ENCODE measurements around the gene UBL4A. TPM values are rescaled to one million over a fixed set of nuclear protein-coding genes. Genes with fewer than 3 reads are reported as not detected.

The UBL4A gene
- total and polyA plus RNA-seq, 3 experiments from 2014 or later, result 55.3 to 64.3 (median 58.9) TPM

DNA sequence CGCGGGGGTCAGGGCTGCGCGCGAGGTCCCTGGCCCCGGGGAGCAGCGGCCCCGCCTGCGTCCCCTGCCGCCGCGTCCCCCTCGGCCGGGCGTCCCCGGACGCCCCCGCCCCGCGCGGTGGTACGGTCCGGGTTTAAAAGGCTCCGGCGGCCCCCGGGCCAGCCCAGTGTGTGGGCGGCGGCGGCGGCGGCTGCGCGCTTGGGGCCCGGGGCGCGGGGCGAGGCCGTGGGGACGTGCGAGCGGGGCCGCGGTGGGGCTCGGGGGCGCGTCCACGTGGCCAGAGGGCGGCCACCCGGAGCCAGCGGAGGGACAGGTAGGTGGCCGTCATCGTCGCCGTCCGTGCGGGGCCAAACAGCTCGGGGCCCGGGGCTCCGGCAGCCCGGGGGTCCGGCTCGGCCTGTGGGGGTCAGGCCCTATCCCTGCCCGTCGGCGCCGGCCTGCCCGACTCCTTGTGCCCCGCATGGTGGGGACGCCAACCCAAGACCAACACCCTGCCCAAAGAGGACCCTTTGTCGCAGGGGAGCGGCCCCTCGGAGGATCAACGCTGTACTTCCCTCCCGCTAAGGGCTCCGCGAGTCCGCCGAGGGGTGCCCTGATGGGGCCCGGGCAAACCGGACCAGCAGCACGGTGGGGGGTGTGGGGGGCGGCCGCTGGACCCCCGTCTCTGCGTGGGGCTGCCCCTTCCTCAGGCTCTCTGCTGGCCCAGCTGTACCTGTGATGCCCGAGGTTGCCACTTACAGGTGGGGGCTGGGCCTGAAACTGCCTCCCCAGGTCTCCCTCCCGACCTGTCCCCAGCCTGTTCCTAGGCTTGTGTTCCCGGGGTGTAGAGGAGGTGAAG, 28.1 kb downstream of the UBL4A start, which contains the start of gene PLXNA3:
PLXNA3 (plus strand) TSS at position 166 of the 838 bp plus-strand sequence. CDS start 1,903 bp downstream, outside the sequence.
- H3K36me3 Mint-ChIP-seq, result peaks cover 0 to 25% (median 2%) of the 10 kb centered on the region in 3 donors
- peak within 1 kb of the TSS; percentile 88 to 95 (median 92) for H3K4me3 Mint-ChIP-seq
- Histone ChIP-seq H3K27me3 (ENCODE audit: insufficient read depth, low read length, poor library complexity, severe bottlenecking) (no peaks in the 10 kb centered on the region), H3K9me3 (ENCODE audit: low read length) (no peaks in the 10 kb centered on the region), H3K36me3 (ENCODE audit: insufficient read depth, low read length) (no peaks in the 10 kb centered on the region), H3K27ac (ENCODE audit: low read depth, low read length) (peak within 1 kb of the TSS; percentile 54), H3K4me3 (ENCODE audit: low read length) (peak within 1 kb of the TSS; percentile 55), H3K4me1 (ENCODE audit: insufficient read depth, low read length) (peaks cover 5% of the 10 kb centered on the region)
- POLR2A ChIA-PET, result interaction anchor here (0.6 to 1.4 kb wide), 6 partner anchors 14 to 30 kb away, joined by 3 to 4 read pairs (median 3); partner anchors contain the start of gene FAM50A
- peaks cover 0 to 5% of the 10 kb centered on the region in 2 donors for H3K27me3 Mint-ChIP-seq
- peak; percentile 57 to 81 (median 73) for DNase-seq
- H3K9me3 Mint-ChIP-seq, result no peaks in the 10 kb centered on the region
- H3K4me1 Mint-ChIP-seq, result peaks cover 14 to 34% (median 18%) of the 10 kb centered on the region in 3 donors
- peak within 1 kb of the TSS; percentile 88 to 98 (median 94) for H3K27ac Mint-ChIP-seq
- CTCF ChIA-PET, result interaction anchor here (1.2 to 1.4 kb wide), 3 partner anchors 27 to 60 kb away, joined by 3 to 4 read pairs (median 3); partner anchors contain the start of gene RPL10

DNA sequence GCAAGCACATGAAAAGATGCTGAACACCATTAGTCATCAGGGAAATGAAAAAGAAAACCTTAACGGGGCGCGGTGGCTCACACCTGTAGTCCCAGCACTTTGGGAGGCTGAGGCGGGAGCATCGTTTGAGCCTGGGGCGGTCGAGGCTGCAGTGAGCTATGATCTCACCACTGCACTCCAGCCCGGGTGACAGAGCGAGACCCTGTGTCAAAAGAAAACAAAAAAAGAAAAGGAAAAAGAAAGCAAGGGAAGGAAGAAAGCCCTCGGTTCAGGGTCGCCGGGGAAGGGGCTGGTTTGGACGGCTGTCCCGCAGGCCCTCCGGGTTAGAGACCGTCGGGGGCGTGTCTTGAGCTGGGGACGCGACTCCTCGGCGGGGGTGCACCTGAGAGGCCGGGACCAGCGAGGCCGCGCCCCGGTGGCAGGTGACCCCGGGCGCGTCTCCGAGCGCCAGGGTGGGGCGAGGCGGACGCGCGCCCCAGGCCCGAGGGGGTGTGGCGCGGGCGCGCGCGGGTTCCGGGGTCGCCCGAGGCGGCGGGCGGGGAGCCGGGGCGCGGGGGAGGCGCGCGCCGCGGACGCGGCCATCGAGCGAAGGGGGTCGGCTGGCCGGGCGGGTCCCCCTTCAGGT, 28.8 kb downstream of the UBL4A start:
- POLR2A ChIA-PET, result interaction anchor here (0.8 to 1.1 kb wide), 4 partner anchors 14 to 29 kb away, joined by 3 to 4 read pairs (median 3); partner anchors contain the start of genes FAM50A and UBL4A
- DNase-seq, result peak; percentile 47 to 79 (median 73)
- no peaks in the 10 kb centered on the region for H3K36me3 ChIP-seq (ENCODE audit: insufficient read depth, low read length)
- peak overlapping the region; percentile 24 for H3K27ac ChIP-seq (ENCODE audit: low read depth, low read length)
- H3K27me3 Mint-ChIP-seq, result peaks cover 0 to 6% of the 10 kb centered on the region in 2 donors
- H3K27ac Mint-ChIP-seq, result peak overlapping the region; percentile 88 to 98 (median 94)
- peaks cover 5% of the 10 kb centered on the region for H3K4me1 ChIP-seq (ENCODE audit: insufficient read depth, low read length)
- no peaks in the 10 kb centered on the region for H3K9me3 ChIP-seq (ENCODE audit: low read length)
- peak overlapping the region; percentile 88 to 95 (median 92) for H3K4me3 Mint-ChIP-seq
- H3K27me3 ChIP-seq (ENCODE audit: insufficient read depth, low read length, poor library complexity, severe bottlenecking), result no peaks in the 10 kb centered on the region
- H3K4me1 Mint-ChIP-seq, result peaks cover 11 to 30% (median 18%) of the 10 kb centered on the region in 3 donors
- H3K36me3 Mint-ChIP-seq, result peaks cover 0 to 25% (median 2%) of the 10 kb centered on the region in 3 donors
- H3K4me3 ChIP-seq (ENCODE audit: low read length), result peak overlapping the region; percentile 26
- CTCF ChIA-PET, result interaction anchor here (1.2 to 1.4 kb wide), 2 partner anchors 28 to 59 kb away, joined by 3 read pairs; partner anchors contain the start of gene RPL10
- H3K9me3 Mint-ChIP-seq, result no peaks in the 10 kb centered on the region

DNA sequence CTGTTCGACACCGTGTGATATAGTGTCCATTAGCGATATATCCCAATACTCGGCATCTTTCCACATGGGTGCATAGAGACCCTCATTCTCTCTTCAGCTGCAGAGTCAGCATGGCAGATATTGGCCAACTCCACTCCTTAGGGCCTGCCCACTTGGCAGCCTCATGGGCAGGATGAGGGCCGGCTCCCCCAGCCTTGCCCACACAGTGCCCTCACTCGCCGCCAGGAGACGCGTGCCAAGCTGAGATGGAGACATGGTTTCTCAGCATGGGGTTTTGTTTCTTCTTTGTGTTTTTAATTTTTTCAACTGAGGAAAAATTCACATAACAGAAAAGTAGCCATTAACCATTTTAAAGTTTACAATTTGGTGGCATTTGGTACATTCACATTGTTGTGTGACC, 33.6 kb downstream of the UBL4A start:
- DNase-seq, result no peak
- H3K27me3 Mint-ChIP-seq, result peaks cover 0 to 7% of the 10 kb centered on the region in 2 donors
- CTCF ChIA-PET, result no interaction called here

DNA sequence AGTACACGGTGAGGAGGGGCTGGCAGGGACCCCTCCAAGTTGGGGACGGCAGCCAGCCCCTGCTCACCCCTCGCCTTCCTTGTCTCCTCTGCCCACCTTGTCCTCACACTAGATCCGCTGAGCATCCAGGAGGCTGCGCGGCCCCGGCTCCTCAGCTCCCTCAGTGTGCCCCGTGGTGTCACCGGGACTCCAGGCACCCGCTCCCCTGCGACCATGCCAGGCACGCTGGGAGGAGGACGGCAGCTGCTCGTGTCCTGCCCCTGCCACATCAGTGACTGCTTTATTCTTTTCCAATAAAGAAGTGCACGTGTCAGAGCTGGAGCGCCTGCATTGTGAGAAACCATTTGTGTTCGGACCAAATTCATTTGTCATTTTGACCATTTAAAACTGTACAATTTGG, 36.1 kb downstream of the UBL4A start:
- no peak overlapping the region for H3K4me3 Mint-ChIP-seq
- peaks cover 0 to 6% of the 10 kb centered on the region in 2 donors for H3K27me3 Mint-ChIP-seq
- peaks cover 0 to 39% (median 0%) of the 10 kb centered on the region in 3 donors for H3K36me3 Mint-ChIP-seq
- Histone ChIP-seq H3K36me3 (ENCODE audit: insufficient read depth, low read length) (no peaks in the 10 kb centered on the region), H3K27me3 (ENCODE audit: insufficient read depth, low read length, poor library complexity, severe bottlenecking) (no peaks in the 10 kb centered on the region), H3K4me1 (ENCODE audit: insufficient read depth, low read length) (peaks cover under 1% of the 10 kb centered on the region), H3K9me3 (ENCODE audit: low read length) (no peaks in the 10 kb centered on the region), H3K27ac (ENCODE audit: low read depth, low read length) (no peak overlapping the region), H3K4me3 (ENCODE audit: low read length) (no peak overlapping the region)
- CTCF ChIA-PET, result no interaction called here
- peaks cover 0 to 8% (median 4%) of the 10 kb centered on the region in 3 donors for H3K4me1 Mint-ChIP-seq
- no peak overlapping the region for H3K27ac Mint-ChIP-seq
- H3K9me3 Mint-ChIP-seq, result no peaks in the 10 kb centered on the region
- no peak for DNase-seq
- POLR2A ChIA-PET, result no interaction called here

More for the DNA sequence above, 33.6 kb downstream of the UBL4A start:
- POLR2A ChIA-PET, result no interaction called here
- no peak overlapping the region for H3K4me3 Mint-ChIP-seq
- H3K36me3 ChIP-seq (ENCODE audit: insufficient read depth, low read length), result no peaks in the 10 kb centered on the region
- H3K36me3 Mint-ChIP-seq, result peaks cover 0 to 29% (median 0%) of the 10 kb centered on the region in 3 donors
- H3K4me1 Mint-ChIP-seq, result peaks cover 3 to 5% (median 4%) of the 10 kb centered on the region in 3 donors
- no peaks in the 10 kb centered on the region for H3K9me3 ChIP-seq (ENCODE audit: low read length)
- H3K27me3 ChIP-seq (ENCODE audit: insufficient read depth, low read length, poor library complexity, severe bottlenecking), result no peaks in the 10 kb centered on the region
- H3K4me1 ChIP-seq (ENCODE audit: insufficient read depth, low read length), result no peaks in the 10 kb centered on the region
- H3K27ac Mint-ChIP-seq, result peak overlapping the region in 3 of 8 donors; percentile 0 to 83 (median 60)
- no peaks in the 10 kb centered on the region for H3K9me3 Mint-ChIP-seq
- no peak overlapping the region for H3K4me3 ChIP-seq (ENCODE audit: low read length)
- H3K27ac ChIP-seq (ENCODE audit: low read depth, low read length), result no peak overlapping the region

GRCh38 chrX:154449618-154450017, 36.8 kb downstream of the UBL4A start:
- Histone ChIP-seq H3K4me1 (ENCODE audit: insufficient read depth, low read length) (peaks cover 8% of the 10 kb centered on the region), H3K36me3 (ENCODE audit: insufficient read depth, low read length) (no peaks in the 10 kb centered on the region), H3K9me3 (ENCODE audit: low read length) (no peaks in the 10 kb centered on the region), H3K4me3 (ENCODE audit: low read length) (no peak overlapping the region), H3K27ac (ENCODE audit: low read depth, low read length) (no peak overlapping the region), H3K27me3 (ENCODE audit: insufficient read depth, low read length, poor library complexity, severe bottlenecking) (no peaks in the 10 kb centered on the region)
- no peak for DNase-seq
- peaks cover 0 to 12% (median 5%) of the 10 kb centered on the region in 3 donors for H3K4me1 Mint-ChIP-seq
- ChIA-PET POLR2A (no interaction called here), CTCF (no interaction called here)
- peaks cover 0 to 39% (median 0%) of the 10 kb centered on the region in 3 donors for H3K36me3 Mint-ChIP-seq
- no peak overlapping the region for H3K27ac Mint-ChIP-seq
- peaks cover 0 to 6% of the 10 kb centered on the region in 2 donors for H3K27me3 Mint-ChIP-seq
- no peak overlapping the region for H3K4me3 Mint-ChIP-seq
- H3K9me3 Mint-ChIP-seq, result no peaks in the 10 kb centered on the region

- H3K27me3 Mint-ChIP-seq, result peaks cover 0 to 4% of the 10 kb centered on the region in 2 donors
- Histone ChIP-seq H3K4me1 (ENCODE audit: insufficient read depth, low read length) (peaks cover 12% of the 10 kb centered on the region), H3K27ac (ENCODE audit: low read depth, low read length) (no peak overlapping the region), H3K9me3 (ENCODE audit: low read length) (no peaks in the 10 kb centered on the region), H3K36me3 (ENCODE audit: insufficient read depth, low read length) (no peaks in the 10 kb centered on the region), H3K4me3 (ENCODE audit: low read length) (no peak overlapping the region), H3K27me3 (ENCODE audit: insufficient read depth, low read length, poor library complexity, severe bottlenecking) (no peaks in the 10 kb centered on the region)
- POLR2A ChIA-PET, result no interaction called here
- peaks cover 0 to 39% (median 0%) of the 10 kb centered on the region in 3 donors for H3K36me3 Mint-ChIP-seq
- no peak for DNase-seq
- H3K9me3 Mint-ChIP-seq, result no peaks in the 10 kb centered on the region
- H3K4me1 Mint-ChIP-seq, result peaks cover 0 to 14% (median 5%) of the 10 kb centered on the region in 3 donors
- no peak overlapping the region for H3K4me3 Mint-ChIP-seq
- H3K27ac Mint-ChIP-seq, result no peak overlapping the region
- CTCF ChIA-PET, result no interaction called here
Measured at GRCh38 chrX:154448484-154448883, 37.9 kb downstream of the UBL4A start.

DNA sequence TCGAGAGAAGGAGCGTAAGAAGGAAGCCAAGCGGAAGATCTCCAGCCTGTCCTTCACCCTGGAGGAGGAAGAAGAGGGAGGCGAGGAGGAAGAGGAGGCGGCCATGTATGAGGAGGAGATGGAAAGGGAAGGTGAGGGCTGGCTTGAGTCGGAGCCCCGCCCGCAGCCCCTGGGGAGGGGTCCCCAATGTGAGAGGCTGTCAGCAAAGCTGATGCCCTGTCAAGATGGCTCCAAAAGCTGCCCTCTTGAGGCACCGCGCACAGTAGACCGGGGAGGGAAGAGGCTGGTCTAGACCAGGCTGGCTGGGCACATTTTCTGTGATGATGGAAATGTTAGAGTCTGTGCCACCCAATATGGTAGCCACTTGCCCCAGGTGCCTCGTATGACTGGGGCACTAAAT, 40.0 kb downstream of the UBL4A start:
- Mint-ChIP-seq H3K4me3 (peak overlapping the region in 1 of 7 donors; percentile 65), H3K36me3 (peaks cover 0 to 41% (median 0%) of the 10 kb centered on the region in 3 donors), H3K4me1 (peaks cover 6 to 27% (median 11%) of the 10 kb centered on the region in 3 donors), H3K27ac (peak overlapping the region in 4 of 8 donors; percentile 34 to 80 (median 58)), H3K27me3 (peaks cover 0 to 2% of the 10 kb centered on the region in 2 donors), H3K9me3 (no peaks in the 10 kb centered on the region)
- POLR2A ChIA-PET, result no interaction called here
- no peak overlapping the region for H3K27ac ChIP-seq (ENCODE audit: low read depth, low read length)
- CTCF ChIA-PET, result interaction anchor here (1.1 kb wide), 1 partner anchor 48 kb away, joined by 3 read pairs; the partner anchor contains the start of gene RPL10
- H3K9me3 ChIP-seq (ENCODE audit: low read length), result no peaks in the 10 kb centered on the region
- no peak overlapping the region for H3K4me3 ChIP-seq (ENCODE audit: low read length)
- peaks cover 20% of the 10 kb centered on the region for H3K4me1 ChIP-seq (ENCODE audit: insufficient read depth, low read length)
- no peaks in the 10 kb centered on the region for H3K27me3 ChIP-seq (ENCODE audit: insufficient read depth, low read length, poor library complexity, severe bottlenecking)
- H3K36me3 ChIP-seq (ENCODE audit: insufficient read depth, low read length), result no peaks in the 10 kb centered on the region
- DNase-seq, result no peak
